Stimulated activated naive CD8-positive, alpha-beta T cell treated with anti-CD3 and anti-CD28 coated beads, Interleukin-15, amount 100 ng/mL, for 72 hours (primary cell): ENCODE data around the gene TSC1.

Experiments
- ATAC-seq: fragments of 150-1000 bp; cut with Tn5 transposase; 2 replicates; pipeline ENCODE4 v1.10.0; 2021; ENCODE audit warnings: mild to moderate bottlenecking, moderate library complexity
- DNase-seq, 2 donors: peaks; one replicate each; pipeline ENCODE4 v3.0.0; 2021 to 2022
- H3K27ac Mint-ChIP-seq, 2 donors: one replicate each; pipeline ENCODE4 v1.8.0; 2022; ENCODE audit warnings: mild to moderate bottlenecking in 2 of 2, mixed read lengths in 2 of 2, moderate library complexity in 2 of 2
- H3K27me3 Mint-ChIP-seq: one replicate; pipeline ENCODE4 v1.8.0; 2022; ENCODE audit warnings: mixed read lengths
- H3K4me1 Mint-ChIP-seq: one replicate; pipeline ENCODE4 v1.8.0; 2022; ENCODE audit warnings: mild to moderate bottlenecking, mixed read lengths
- H3K4me3 Mint-ChIP-seq, 2 donors: one replicate each; pipeline ENCODE4 v1.8.0; 2022; ENCODE audit warnings: mild to moderate bottlenecking in 2 of 2, mixed read lengths in 2 of 2, moderate library complexity in 1 of 2
- H3K9me3 Mint-ChIP-seq, 2 donors: one replicate each; pipeline ENCODE4 v1.8.0; 2022; ENCODE audit warnings: mixed read lengths in 2 of 2

The TSC1 gene

GRCh38 chr9:132849185-132849706, 95.2 kb downstream of the TSC1 start:
- no peaks in the 10 kb centered on the region for H3K9me3 Mint-ChIP-seq
- H3K27ac Mint-ChIP-seq = peak overlapping the region; percentile 74 to 94
- DNase-seq (no peak), ATAC-seq (no peak)
- peaks cover 28% of the 10 kb centered on the region for H3K4me1 Mint-ChIP-seq
- H3K27me3 Mint-ChIP-seq = peaks cover 8% of the 10 kb centered on the region
- H3K4me3 Mint-ChIP-seq = peak overlapping the region; percentile 8 to 49

GRCh38 chr9:132846918-132847515, 97.4 kb downstream of the TSC1 start:
- Mint-ChIP-seq H3K4me3 (no peak overlapping the region), H3K27me3 (peaks cover 7% of the 10 kb centered on the region), H3K27ac (no peak overlapping the region), H3K9me3 (no peaks in the 10 kb centered on the region), H3K4me1 (peaks cover 28% of the 10 kb centered on the region)
- ATAC-seq (no peak), DNase-seq (no peak)

GRCh38 chr9:132846109-132846917, 98.1 kb downstream of the TSC1 start:
- H3K4me1 Mint-ChIP-seq = peaks cover 24% of the 10 kb centered on the region
- H3K9me3 Mint-ChIP-seq = no peaks in the 10 kb centered on the region
- DNase-seq = no peak
- H3K27me3 Mint-ChIP-seq = no peaks in the 10 kb centered on the region
- H3K4me3 Mint-ChIP-seq = no peak overlapping the region
- H3K27ac Mint-ChIP-seq = no peak overlapping the region
- no peak for ATAC-seq

DNA sequence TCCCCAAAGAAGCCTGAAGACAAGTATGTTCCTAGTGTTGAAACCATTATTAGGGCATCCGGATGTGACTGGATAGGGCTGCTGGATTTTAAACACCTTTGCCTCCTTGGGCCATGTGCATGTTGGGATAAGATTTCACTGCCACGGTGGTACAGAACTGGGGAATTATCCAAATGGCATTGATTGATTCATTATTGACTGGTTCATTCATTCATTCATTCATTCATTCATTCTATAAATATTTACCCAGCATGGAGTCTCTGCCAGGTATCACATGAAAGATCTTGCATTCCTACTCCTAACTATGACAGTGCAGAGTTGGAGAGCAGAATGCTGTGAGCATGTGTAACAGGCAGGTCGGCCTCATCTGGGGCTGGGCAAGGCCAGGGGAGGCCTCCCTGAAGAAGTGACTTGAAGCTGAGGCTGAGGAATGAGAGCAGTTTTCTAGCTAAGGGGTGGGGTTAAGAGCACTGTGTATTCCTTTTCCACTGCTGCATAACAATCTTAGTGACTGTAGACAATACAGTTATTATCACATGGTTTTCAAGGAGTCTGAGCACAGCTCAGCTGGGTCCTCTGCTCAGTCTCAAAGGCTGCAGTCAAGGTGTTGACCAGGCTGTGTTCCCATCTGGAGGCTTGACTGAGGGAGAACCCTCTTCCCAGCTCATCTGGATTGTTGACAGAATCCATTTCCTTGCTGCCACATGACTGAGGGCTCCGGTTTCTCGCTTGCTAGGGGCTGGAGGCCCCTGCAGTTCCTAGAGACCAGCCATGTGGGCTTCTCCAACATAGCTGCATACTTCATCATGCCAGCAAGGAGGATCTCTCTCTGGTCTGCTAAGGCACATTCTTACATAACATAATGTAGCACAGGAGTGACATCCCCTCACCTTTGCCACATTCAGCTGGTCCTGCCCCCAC, 102.0 kb downstream of the TSC1 start:
- Mint-ChIP-seq H3K27ac (no peak overlapping the region), H3K9me3 (no peaks in the 10 kb centered on the region), H3K4me3 (no peak overlapping the region), H3K4me1 (no peaks in the 10 kb centered on the region), H3K27me3 (no peaks in the 10 kb centered on the region)
- ATAC-seq = no peak
- no peak for DNase-seq
